CD4-positive, CD25-positive, alpha-beta regulatory T cell (primary cell): ENCODE results near the gene FGD3. TPM values are rescaled to one million over a fixed set of nuclear protein-coding genes. Genes with fewer than 3 reads are reported as not detected.

Experiments used
- ATAC-seq, 2 donors: fragments of 150-1000 bp; cut with Tn5 transposase; one replicate each; pipeline ENCODE4 v1.10.0; 2021; ENCODE audit warnings: low read depth in 2 of 2, moderate number of reproducible peaks in 2 of 2, moderate library complexity in 1 of 2
- DNase-seq, 3 donors: peaks; one replicate each; pipeline versions ENCODE4 v3.0.0 to v3.0.0-alpha.2; 2012 to 2022; ENCODE audit warnings: mixed read lengths in 1 of 3
- H3K27ac ChIP-seq: one replicate; pipeline ENCODE4 v1.7.0; 2013; ENCODE audit warnings: mild to moderate bottlenecking, low read length; ENCODE audit not compliant: insufficient read depth, poor library complexity, severe bottlenecking
- H3K27me3 ChIP-seq: one replicate; pipeline ENCODE4 v1.7.0; 2013; ENCODE audit warnings: low read length; ENCODE audit not compliant: control insufficient read depth, insufficient read depth
- H3K36me3 ChIP-seq: one replicate; pipeline ENCODE4 v1.7.0; 2013; ENCODE audit warnings: mild to moderate bottlenecking, low read length, moderate library complexity; ENCODE audit not compliant: control insufficient read depth, insufficient read depth
- H3K4me1 ChIP-seq: 2 replicates; pipeline ENCODE4 v1.7.0; 2013; ENCODE audit warnings: mild to moderate bottlenecking, low read length; ENCODE audit not compliant: insufficient read depth, control insufficient read depth, poor library complexity, severe bottlenecking
- H3K4me3 ChIP-seq: one replicate; pipeline ENCODE4 v1.7.0; 2013; ENCODE audit warnings: low read depth, mild to moderate bottlenecking, low read length, moderate library complexity
- H3K9me3 ChIP-seq, 2 experiments: 1 replicate in 1 of 2; 2 replicates in 1 of 2; pipeline ENCODE4 v1.7.0; 2013; ENCODE audit warnings: low read length in 2 of 2, mild to moderate bottlenecking in 1 of 2, moderate library complexity in 1 of 2; ENCODE audit not compliant: control insufficient read depth in 2 of 2
- H3K27ac Mint-ChIP-seq, 3 donors: one replicate each; pipeline ENCODE4 v1.8.0; 2020 to 2022; ENCODE audit warnings: mild to moderate bottlenecking in 3 of 3, mixed read lengths in 3 of 3, moderate library complexity in 2 of 3
- H3K27me3 Mint-ChIP-seq: one replicate; pipeline ENCODE4 v1.8.0; 2022; ENCODE audit warnings: mild to moderate bottlenecking, mixed read lengths
- H3K36me3 Mint-ChIP-seq: one replicate; pipeline ENCODE4 v1.8.0; 2020; ENCODE audit warnings: mixed read lengths
- H3K4me1 Mint-ChIP-seq, 4 donors: one replicate each; pipeline ENCODE4 v1.8.0; 2020 to 2022; ENCODE audit warnings: mixed read lengths in 4 of 4, mild to moderate bottlenecking in 1 of 4
- H3K4me3 Mint-ChIP-seq, 4 donors: one replicate each; pipeline ENCODE4 v1.8.0; 2020 to 2022; ENCODE audit warnings: mild to moderate bottlenecking in 4 of 4, mixed read lengths in 4 of 4, moderate library complexity in 3 of 4
- H3K9me3 Mint-ChIP-seq, 7 donors: one replicate each; pipeline ENCODE4 v1.8.0; 2020 to 2022; ENCODE audit warnings: mixed read lengths in 7 of 7, mild to moderate bottlenecking in 3 of 7, moderate library complexity in 2 of 7
- polyA plus RNA-seq, 4 donors: library from polyadenylated mRNA; unstranded; fragments of 300-500 nt; fragmentation: Illumina TruSeq; gene quantifications; one replicate each; pipeline ENCODE4 v1.2.3, GENCODE V29; 2021
- total RNA-seq: library from RNA; stranded (reverse); gene quantifications from one replicate; pipeline ENCODE4 v1.2.3, GENCODE V29; 2022

Gene FGD3
- total and polyA plus RNA-seq, 5 donors from 2014 or later = 71.6 to 188 (median 98.1) TPM

DNA sequence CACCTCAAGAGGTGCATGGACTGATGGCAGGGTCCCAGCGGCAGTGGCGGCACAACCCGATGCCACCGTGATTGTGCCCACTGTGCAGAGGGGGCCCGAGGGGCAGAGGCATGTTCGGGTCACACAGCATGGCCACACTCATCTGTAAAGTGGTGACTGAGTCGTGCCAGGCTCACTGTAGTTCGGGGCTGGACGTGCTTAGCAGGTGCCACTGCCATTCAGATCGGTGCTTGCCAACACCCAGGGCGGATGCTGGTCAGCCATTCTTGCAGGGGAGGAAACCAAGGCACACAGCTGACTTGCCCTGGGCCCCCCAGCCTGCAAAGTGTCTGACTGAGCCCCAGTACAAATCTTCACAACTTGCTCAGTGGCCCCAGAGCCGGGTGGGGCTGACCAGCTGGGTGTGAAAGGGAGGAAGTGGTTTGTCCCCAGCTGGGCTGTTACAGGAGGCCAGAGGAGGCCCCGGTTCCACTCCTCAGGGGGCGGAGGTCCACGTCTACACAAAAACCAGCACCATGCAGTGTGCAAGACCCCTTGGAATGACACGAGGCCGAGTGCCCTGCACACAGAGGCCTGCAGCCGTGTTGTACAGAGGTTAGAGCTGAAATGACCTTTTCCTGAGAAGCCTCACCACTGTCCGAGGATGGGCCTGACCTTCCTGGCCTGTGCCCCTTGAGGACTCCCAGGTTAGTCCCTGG, 17.9 kb downstream of the FGD3 start:
- H3K27ac ChIP-seq = peak overlapping the region; percentile 98
- ATAC-seq = peak in 1 of 2 donors; percentile 2
- Mint-ChIP-seq H3K9me3 (peaks cover 0 to 9% (median 0%) of the 10 kb centered on the region in 7 donors), H3K4me1 (peaks cover 4 to 70% (median 38%) of the 10 kb centered on the region in 4 donors), H3K4me3 (peak overlapping the region; percentile 93 to 97 (median 95)), H3K27ac (peak overlapping the region; percentile 98 to 100 (median 98)), H3K36me3 (peaks cover 33% of the 10 kb centered on the region), H3K27me3 (peaks cover 4% of the 10 kb centered on the region)
- H3K4me3 ChIP-seq = peak overlapping the region; percentile 94
- no peaks in the 10 kb centered on the region for H3K9me3 ChIP-seq
- peak in 1 of 3 donors; percentile 84 for DNase-seq
- H3K27me3 ChIP-seq = no peaks in the 10 kb centered on the region
- H3K4me1 ChIP-seq = peaks cover 98% of the 10 kb centered on the region
- peaks cover 6% of the 10 kb centered on the region for H3K36me3 ChIP-seq

GRCh38 chr9:92965759-92966517, 18.6 kb downstream of the FGD3 start:
- Mint-ChIP-seq H3K4me1 (peaks cover 11 to 72% (median 43%) of the 10 kb centered on the region in 4 donors), H3K27ac (peak overlapping the region; percentile 98 to 100 (median 98)), H3K4me3 (peak overlapping the region; percentile 93 to 97 (median 95)), H3K9me3 (peaks cover 0 to 9% (median 0%) of the 10 kb centered on the region in 7 donors), H3K36me3 (peaks cover 35% of the 10 kb centered on the region), H3K27me3 (peaks cover 4% of the 10 kb centered on the region)
- ATAC-seq = no peak
- peak in 1 of 3 donors; percentile 57 for DNase-seq
- peaks cover 98% of the 10 kb centered on the region for H3K4me1 ChIP-seq
- peak overlapping the region; percentile 94 for H3K4me3 ChIP-seq
- no peaks in the 10 kb centered on the region for H3K9me3 ChIP-seq
- H3K27me3 ChIP-seq = no peaks in the 10 kb centered on the region
- peak overlapping the region; percentile 98 for H3K27ac ChIP-seq
- H3K36me3 ChIP-seq = peaks cover 9% of the 10 kb centered on the region

DNA sequence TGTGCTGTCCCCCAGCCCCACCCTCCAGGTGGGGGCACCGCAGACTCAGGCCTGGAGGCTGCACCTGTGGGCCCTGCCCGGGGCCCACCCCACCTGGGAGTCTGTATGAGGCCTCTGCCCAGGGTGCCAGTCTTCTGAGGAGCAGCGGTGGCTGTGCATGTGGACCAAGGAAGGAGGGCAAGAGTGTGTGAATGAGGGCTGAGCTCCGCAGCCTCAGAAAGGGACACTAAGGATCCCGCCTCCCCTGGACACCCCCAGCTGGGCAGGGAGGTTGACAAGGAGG, 19.1 kb downstream of the FGD3 start:
- H3K4me3 Mint-ChIP-seq = peak overlapping the region; percentile 93 to 97 (median 95)
- peaks cover 38% of the 10 kb centered on the region for H3K36me3 Mint-ChIP-seq
- Histone ChIP-seq H3K9me3 (no peaks in the 10 kb centered on the region), H3K36me3 (peaks cover 14% of the 10 kb centered on the region), H3K4me3 (peak overlapping the region; percentile 94), H3K27ac (peak overlapping the region; percentile 98), H3K27me3 (no peaks in the 10 kb centered on the region), H3K4me1 (peaks cover 98% of the 10 kb centered on the region)
- ATAC-seq (no peak), DNase-seq (peak in 1 of 3 donors; percentile 54)
- H3K27me3 Mint-ChIP-seq = peaks cover 4% of the 10 kb centered on the region
- peaks cover 14 to 72% (median 46%) of the 10 kb centered on the region in 4 donors for H3K4me1 Mint-ChIP-seq
- peak overlapping the region; percentile 98 to 100 (median 98) for H3K27ac Mint-ChIP-seq
- H3K9me3 Mint-ChIP-seq = peaks cover 0 to 6% (median 0%) of the 10 kb centered on the region in 7 donors

DNA sequence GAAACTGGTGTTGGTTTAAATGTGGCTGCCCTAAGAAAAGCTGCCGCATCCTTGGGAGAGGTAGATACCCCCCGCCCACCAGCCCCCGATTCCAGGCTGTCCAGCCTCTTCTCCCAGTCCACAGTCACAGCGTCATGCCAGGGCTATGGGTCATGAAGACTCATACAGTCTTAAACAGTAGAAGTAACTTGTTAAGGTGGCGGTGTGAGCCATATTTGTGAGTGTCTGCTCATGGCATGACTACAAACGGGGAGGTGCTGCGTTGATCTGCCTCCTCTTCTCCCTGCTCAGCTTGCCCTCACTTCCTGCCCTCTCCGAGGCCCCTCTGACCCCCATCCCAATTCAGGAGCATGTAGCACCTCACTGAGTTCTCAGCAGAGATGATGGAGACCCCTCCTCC, 20.8 kb downstream of the FGD3 start:
- Mint-ChIP-seq H3K36me3 (peaks cover 36% of the 10 kb centered on the region), H3K9me3 (no peaks in the 10 kb centered on the region), H3K27me3 (peaks cover 4% of the 10 kb centered on the region), H3K27ac (peak overlapping the region; percentile 98 to 100 (median 98)), H3K4me1 (peaks cover 21 to 75% (median 48%) of the 10 kb centered on the region in 4 donors), H3K4me3 (peak overlapping the region; percentile 93 to 97 (median 95))
- ATAC-seq (no peak), DNase-seq (peak in 1 of 3 donors; percentile 59)
- H3K4me1 ChIP-seq = peaks cover 96% of the 10 kb centered on the region
- peaks cover 15% of the 10 kb centered on the region for H3K36me3 ChIP-seq
- H3K9me3 ChIP-seq = no peaks in the 10 kb centered on the region
- peak overlapping the region; percentile 82 for H3K27ac ChIP-seq
- no peaks in the 10 kb centered on the region for H3K27me3 ChIP-seq
- peak overlapping the region; percentile 94 for H3K4me3 ChIP-seq

- H3K27ac Mint-ChIP-seq = peak overlapping the region; percentile 95 to 100 (median 98)
- H3K4me3 Mint-ChIP-seq = peak overlapping the region; percentile 93 to 97 (median 95)
- H3K27me3 Mint-ChIP-seq = peaks cover 4% of the 10 kb centered on the region
- peaks cover 37% of the 10 kb centered on the region for H3K36me3 Mint-ChIP-seq
- Histone ChIP-seq H3K4me1 (peaks cover 96% of the 10 kb centered on the region), H3K36me3 (peaks cover 29% of the 10 kb centered on the region), H3K27me3 (no peaks in the 10 kb centered on the region), H3K27ac (peak overlapping the region; percentile 82), H3K4me3 (peak overlapping the region; percentile 94), H3K9me3 (no peaks in the 10 kb centered on the region)
- peaks cover 29 to 80% (median 58%) of the 10 kb centered on the region in 4 donors for H3K4me1 Mint-ChIP-seq
- no peak for DNase-seq
- no peaks in the 10 kb centered on the region for H3K9me3 Mint-ChIP-seq
- no peak for ATAC-seq
These were observed 22.5 kb downstream of the FGD3 start for GRCh38 chr9:92969516-92970466.

- Mint-ChIP-seq H3K27ac (peak overlapping the region; percentile 95 to 100 (median 98)), H3K36me3 (peaks cover 33% of the 10 kb centered on the region), H3K4me1 (peaks cover 29 to 87% (median 60%) of the 10 kb centered on the region in 4 donors), H3K27me3 (peaks cover 4% of the 10 kb centered on the region), H3K4me3 (peak overlapping the region; percentile 93 to 97 (median 95)), H3K9me3 (no peaks in the 10 kb centered on the region)
- Histone ChIP-seq H3K27ac (peak overlapping the region; percentile 82), H3K4me3 (peak overlapping the region; percentile 74), H3K9me3 (no peaks in the 10 kb centered on the region), H3K36me3 (peaks cover 36% of the 10 kb centered on the region), H3K27me3 (no peaks in the 10 kb centered on the region), H3K4me1 (peaks cover 96% of the 10 kb centered on the region)
- DNase-seq (peak in 1 of 3 donors; percentile 35), ATAC-seq (no peak)
These were observed 23.2 kb downstream of the FGD3 start for GRCh38 chr9:92970467-92970923.

DNA sequence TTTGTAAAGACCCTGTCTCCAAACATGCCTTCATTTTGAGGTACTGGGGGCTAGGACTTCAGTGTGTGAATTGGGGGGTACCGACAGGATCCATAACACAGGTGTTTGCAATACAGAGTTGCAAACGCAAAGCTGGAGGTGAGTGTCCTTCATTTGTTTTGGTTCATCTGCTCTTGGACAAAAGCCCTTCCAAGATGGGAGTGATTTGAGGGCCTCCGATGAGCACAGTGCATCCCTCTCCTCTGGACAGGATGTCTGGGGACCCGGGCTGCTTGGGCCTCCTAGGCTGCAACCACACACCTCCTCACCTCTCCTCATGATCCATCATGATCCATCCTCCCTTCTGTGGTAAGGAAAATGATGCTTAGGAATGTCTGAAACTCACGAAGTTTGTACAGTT, 23.8 kb downstream of the FGD3 start:
- Mint-ChIP-seq H3K9me3 (no peaks in the 10 kb centered on the region), H3K27ac (peak overlapping the region; percentile 61 to 100 (median 98)), H3K4me3 (peak overlapping the region; percentile 73 to 97 (median 86)), H3K27me3 (peaks cover 4% of the 10 kb centered on the region), H3K36me3 (peaks cover 36% of the 10 kb centered on the region), H3K4me1 (peaks cover 29 to 93% (median 63%) of the 10 kb centered on the region in 4 donors)
- no peaks in the 10 kb centered on the region for H3K27me3 ChIP-seq
- DNase-seq = no peak
- no peak for ATAC-seq
- H3K9me3 ChIP-seq = no peaks in the 10 kb centered on the region
- H3K27ac ChIP-seq = peak overlapping the region; percentile 82
- H3K4me3 ChIP-seq = peak overlapping the region; percentile 74
- peaks cover 98% of the 10 kb centered on the region for H3K4me1 ChIP-seq
- peaks cover 42% of the 10 kb centered on the region for H3K36me3 ChIP-seq
